Amygdala (tissue), 56 donors: ENCODE results near the gene NES.

ENCODE experiments used
- DNase-seq, 56 donors: peaks; one replicate each; lab custom pipeline; 2025; lab: John Stamatoyannopoulos, UW

NES gene

GRCh38 chr1:156704166-156704711, 27.0 kb upstream of the NES start:
- DNase-seq = no peak

GRCh38 chr1:156703741-156704140, 26.5 kb upstream of the NES start:
- no peak for DNase-seq

- DNase-seq = no peak
Measured at GRCh38 chr1:156703336-156703735, 26.1 kb upstream of the NES start.

GRCh38 chr1:156700736-156701531, 23.7 kb upstream of the NES start:
- no peak for DNase-seq

GRCh38 chr1:156698995-156699394, 21.8 kb upstream of the NES start:
- no peak for DNase-seq

GRCh38 chr1:156697481-156697880, 20.3 kb upstream of the NES start:
- no peak for DNase-seq

- DNase-seq = no peak
Measured at GRCh38 chr1:156696755-156697154, 19.5 kb upstream of the NES start.

GRCh38 chr1:156694690-156694962, 17.4 kb upstream of the NES start:
- no peak for DNase-seq

- no peak for DNase-seq
Measured at GRCh38 chr1:156693848-156694689, 16.9 kb upstream of the NES start.

- DNase-seq = no peak
Measured at GRCh38 chr1:156692925-156693847, 16.0 kb upstream of the NES start.

- DNase-seq = no peak
Measured at GRCh38 chr1:156692441-156692924, 15.3 kb upstream of the NES start.

GRCh38 chr1:156691665-156692440, 14.6 kb upstream of the NES start:
- no peak for DNase-seq

GRCh38 chr1:156691191-156691590, 14.0 kb upstream of the NES start:
- DNase-seq = no peak

- no peak for DNase-seq
Measured at GRCh38 chr1:156690675-156691036, 13.4 kb upstream of the NES start.

GRCh38 chr1:156689953-156690674, 12.9 kb upstream of the NES start:
- no peak for DNase-seq

GRCh38 chr1:156689035-156689952, 12.1 kb upstream of the NES start:
- DNase-seq = peak in 47 of 56 donors; percentile 12 to 75 (median 40)

- no peak for DNase-seq
Measured at GRCh38 chr1:156684227-156684782, 7.1 kb upstream of the NES start.
